HG02981 (cell line): ENCODE data around the gene ETV5.

Source experiments
- ATAC-seq: cut with Tn5 transposase; IDR thresholded peaks from one replicate; pipeline ENCODE4 v1.9.1; 2021; ENCODE audit warnings: mild to moderate bottlenecking, moderate library complexity; ENCODE audit not compliant: unreplicated experiment

ETV5 gene

GRCh38 chr3:186097317-186097662, 11.6 kb downstream of the ETV5 start:
- ATAC-seq = no peak

- no peak for ATAC-seq
These were observed 12.6 kb downstream of the ETV5 start for GRCh38 chr3:186096290-186096689.

GRCh38 chr3:186095561-186096081, 13.3 kb downstream of the ETV5 start:
- no peak for ATAC-seq

GRCh38 chr3:186094696-186095425, 14.0 kb downstream of the ETV5 start:
- ATAC-seq = no peak

DNA sequence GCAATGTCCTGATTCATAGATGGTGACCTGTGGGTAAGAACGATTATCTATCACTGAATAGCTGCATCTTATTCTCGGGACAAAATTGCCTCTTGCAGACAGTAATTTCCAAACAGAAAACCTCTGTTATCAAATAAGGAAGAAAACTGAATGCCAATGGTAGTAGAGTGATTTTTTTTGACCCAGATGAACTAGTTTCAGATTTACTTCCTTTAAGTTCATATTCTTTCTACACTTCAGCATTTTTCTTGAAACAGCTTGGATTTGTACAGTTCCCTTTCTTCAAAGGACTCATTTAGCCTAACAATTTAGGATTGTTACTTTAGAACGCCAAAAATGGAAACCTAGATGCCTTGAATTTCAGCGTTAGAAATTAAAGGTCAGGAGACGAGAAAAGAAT, 14.6 kb downstream of the ETV5 start:
- no peak for ATAC-seq

DNA sequence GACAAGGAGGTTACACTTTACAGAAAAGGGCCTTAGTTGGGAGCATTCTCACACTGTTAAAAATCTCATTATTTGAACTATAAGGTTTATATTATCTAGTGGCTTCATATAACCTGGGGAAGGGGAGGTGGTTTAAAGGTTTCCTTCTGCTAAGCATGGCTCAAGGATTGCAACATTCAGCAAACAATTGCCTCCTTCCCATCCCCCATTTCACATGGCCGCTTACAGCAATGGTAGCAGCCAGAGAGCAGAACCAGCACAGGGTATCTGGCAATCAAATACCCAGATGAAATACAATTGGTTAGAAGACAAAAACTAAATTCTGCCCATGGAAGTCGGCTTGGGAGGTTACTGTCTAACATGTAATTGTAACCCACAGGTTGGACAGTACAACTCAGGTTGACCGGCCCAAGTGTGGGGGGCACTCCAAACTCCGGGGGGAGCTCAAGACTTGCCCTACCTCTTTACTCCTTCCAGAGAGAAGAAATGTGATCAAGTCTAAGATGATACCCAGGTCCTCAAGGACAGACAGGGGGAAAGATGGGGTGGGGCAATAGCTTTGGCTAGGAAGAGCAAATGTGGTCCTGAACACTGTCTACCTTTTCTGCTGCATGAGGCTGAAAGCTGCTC, 15.5 kb downstream of the ETV5 start:
- no peak for ATAC-seq

DNA sequence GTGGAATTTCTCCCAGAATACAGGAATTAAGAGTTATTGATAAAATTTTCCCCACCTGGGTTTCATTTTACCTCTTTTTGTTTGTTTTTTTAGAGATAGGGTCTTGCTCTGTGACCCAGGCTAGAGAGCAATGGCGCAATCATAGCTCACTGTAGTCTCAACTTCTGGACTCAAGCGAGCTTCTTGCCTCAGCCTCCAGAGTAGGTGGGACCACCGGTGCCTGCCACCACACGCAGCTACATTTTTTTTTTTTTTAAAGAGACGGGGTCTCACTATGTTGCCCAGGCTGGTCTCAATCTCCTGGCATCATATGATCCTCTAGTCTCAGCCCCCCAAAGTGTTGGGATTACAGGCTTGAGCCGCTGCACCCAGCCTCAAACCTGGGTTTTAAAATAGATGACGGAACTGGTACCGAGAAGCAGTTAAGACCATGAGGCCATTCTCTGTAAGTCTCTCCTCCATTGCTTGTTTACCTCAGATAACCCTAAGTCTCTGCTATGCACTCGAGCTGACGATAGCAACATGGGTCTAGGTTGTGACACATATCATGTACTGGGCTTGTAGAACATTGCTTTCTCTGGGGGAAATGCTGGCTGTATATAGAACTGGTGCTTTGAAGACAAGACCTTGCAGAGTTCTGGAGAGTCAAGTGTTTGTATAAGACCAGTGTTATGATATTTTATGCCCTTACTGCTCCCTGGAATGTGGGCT, 16.4 kb downstream of the ETV5 start:
- no peak for ATAC-seq

- no peak for ATAC-seq
These were observed 18.0 kb downstream of the ETV5 start for GRCh38 chr3:186090901-186091300.

DNA sequence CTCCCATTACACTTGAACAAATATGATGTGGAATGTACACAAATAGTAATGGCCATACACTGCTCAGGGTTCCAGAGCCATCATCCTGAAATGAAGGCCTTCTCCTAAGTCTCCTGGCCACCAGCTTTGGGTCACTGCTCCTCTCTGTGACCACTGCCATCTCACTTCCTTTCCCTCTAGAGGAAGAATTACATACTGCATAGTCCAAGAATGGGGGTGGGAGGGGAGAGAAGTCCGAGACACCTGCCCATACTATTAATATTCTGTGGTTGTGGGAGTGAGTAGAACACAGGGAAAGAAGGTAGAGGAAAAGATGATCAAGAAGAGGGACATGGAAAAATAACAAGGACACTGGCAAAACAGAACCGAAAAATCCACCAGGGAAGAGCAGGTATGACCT, 20.6 kb downstream of the ETV5 start:
- ATAC-seq = no peak

- no peak for ATAC-seq
These were observed 24.6 kb downstream of the ETV5 start for GRCh38 chr3:186084264-186084663.

DNA sequence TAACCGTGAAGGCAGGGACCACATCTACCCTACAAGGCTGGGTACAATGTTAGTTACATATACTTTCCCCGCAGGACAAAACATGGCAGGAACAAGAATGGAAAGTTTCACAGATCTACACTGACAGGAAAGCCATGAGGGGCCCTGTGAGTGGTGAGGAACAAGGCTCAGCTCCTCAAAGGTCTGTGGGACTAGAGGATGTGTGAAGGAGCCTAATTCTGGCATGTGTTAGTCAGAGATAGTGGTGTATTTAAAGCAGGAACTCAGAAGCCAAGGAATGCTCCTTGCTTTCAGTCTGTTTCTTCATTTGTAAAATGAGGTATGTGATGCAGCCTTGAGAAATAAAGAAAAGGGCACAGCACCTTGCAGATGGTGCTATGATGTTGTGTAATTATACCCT, 25.1 kb downstream of the ETV5 start:
- no peak for ATAC-seq

DNA sequence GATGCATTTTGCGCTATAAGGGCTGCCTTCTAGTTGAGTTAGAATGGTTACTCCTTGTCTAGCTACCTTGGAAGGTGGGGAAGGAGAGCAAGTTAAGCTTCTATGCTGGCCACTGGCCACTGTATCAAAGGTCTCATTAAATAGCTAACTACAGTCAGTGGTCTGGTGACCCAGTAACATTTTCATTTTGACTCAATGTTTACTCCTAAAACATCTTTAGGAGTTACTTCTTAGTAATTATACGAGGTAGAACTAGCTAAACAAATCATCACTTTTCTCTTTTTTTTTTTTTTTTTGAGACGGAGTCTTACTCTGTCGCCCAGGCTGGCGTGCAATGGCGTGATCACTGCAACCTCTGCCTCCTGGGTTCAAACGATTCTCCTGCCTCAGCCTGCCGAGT, 26.7 kb downstream of the ETV5 start:
- no peak for ATAC-seq

GRCh38 chr3:186081678-186082077, 27.2 kb downstream of the ETV5 start:
- no peak for ATAC-seq

GRCh38 chr3:186080849-186081438, 27.9 kb downstream of the ETV5 start:
- ATAC-seq = no peak

DNA sequence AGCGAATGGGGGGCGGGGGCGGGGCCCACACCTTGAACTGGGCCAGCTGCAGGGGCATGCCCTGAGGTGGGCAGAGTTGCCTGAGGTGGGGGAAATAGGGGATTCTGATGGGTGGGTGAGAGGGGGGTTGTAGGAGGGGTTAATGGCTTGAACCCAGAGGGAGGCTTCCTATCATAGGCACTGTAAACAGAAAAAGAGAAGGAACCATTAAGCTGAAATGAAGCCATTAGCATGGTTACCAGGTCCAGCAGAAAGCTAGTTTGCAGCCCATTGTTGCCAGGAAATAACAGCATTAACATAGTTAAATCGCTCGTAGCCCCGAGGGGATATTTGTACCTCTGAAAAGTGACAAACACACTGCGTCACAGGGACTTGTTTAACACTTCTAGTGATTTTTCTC, 29.0 kb downstream of the ETV5 start:
- no peak for ATAC-seq

- ATAC-seq = no peak
These were observed 31.4 kb downstream of the ETV5 start for GRCh38 chr3:186077466-186077865.

- ATAC-seq = no peak
These were observed 32.8 kb downstream of the ETV5 start for GRCh38 chr3:186075931-186076567.

GRCh38 chr3:186075489-186075888, 33.4 kb downstream of the ETV5 start:
- ATAC-seq = no peak

DNA sequence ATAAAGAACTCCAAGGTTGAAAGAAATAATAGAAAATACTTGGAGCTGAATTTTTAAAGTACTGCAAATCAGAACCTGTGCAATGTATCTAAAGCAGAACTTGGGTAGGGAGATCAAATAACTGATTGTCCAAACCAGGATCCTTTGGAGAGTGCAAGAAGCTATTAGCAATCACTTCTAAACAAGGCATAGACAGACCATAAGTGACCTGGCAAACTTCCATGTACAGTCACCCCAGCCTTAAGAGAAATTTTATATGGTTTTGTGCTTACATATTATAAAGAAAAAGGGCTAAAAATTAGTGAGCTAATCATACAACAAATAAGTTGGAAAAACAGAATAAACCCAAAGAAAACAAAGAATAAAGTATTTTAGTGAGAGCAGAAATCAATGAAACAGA, 35.2 kb downstream of the ETV5 start:
- ATAC-seq = no peak

- no peak for ATAC-seq
These were observed 37.9 kb downstream of the ETV5 start for GRCh38 chr3:186070996-186071395.

- ATAC-seq = no peak
These were observed 38.3 kb downstream of the ETV5 start for GRCh38 chr3:186070550-186070949.
